Fibroblast of mammary gland (primary cell): ENCODE data around the gene TBC1D2B.
A peak's percentile ranks its signal among the peaks of the same experiment; 100 is the strongest.

Experiments used
- DNase-seq: peaks from one replicate; pipeline ENCODE4 v3.0.0-alpha.2; 2010; ENCODE audit warnings: low read depth
- H3K4me3 ChIP-seq: 2 replicates; pipeline ENCODE4 v1.5.1; 2011; ENCODE audit warnings: low read depth, mild to moderate bottlenecking, low read length, moderate library complexity; ENCODE audit not compliant: control insufficient read depth
- TF ChIP-seq, protein P1 (sequence below): conservative IDR thresholded peaks from 2 replicates; pipeline ENCODE4 v1.5.1; 2011; ENCODE audit warnings: low read depth, low read length, inconsistent platforms; ENCODE audit not compliant: control insufficient read depth, insufficient read depth

TBC1D2B gene

DNA sequence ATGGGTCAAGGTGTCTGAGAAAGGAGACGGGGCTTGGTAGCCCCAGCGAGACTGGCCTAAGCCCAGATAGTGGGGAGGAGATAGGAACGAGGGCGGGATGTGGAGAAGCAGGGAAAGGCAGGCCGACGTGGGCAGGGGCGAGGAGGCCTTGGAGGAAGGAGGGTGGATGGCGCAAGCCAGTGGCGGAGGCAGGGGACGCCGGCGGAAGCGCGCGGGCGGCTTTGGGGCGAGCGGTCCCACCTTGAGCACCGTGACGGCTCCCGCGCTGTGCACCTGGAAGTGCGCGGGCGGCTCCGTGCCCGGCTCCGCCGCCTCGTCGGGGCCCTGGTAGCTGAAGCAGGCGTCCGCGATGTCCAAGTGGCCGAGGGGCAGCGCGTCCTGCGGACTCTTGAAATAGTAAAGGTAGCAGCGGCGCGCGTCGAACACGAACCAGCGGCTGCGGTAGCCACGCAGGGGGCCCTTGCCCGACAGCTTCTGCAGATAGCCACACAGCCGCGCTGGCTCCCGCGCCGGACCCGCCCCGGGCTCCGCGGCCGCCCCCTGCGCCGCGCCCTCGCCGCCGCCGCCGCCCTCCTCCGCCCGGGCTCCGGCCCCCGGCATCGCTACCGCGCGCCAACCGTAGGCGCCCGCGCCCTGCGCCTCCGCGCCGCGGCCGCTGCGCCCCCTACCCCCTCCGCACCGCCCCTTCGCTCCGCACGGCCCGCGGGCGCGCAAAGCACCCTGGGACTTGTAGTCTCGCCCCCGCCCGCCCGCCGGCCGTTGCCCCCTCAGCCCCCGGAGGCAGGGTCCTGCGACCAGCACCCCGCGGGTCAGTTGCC lies at the start of gene TBC1D2B:
TSS of gene TBC1D2B (minus strand) at position 659 of the 818 bp plus-strand sequence. CDS start at position 600, 59 bp downstream.
- peak; percentile 51 for DNase-seq
- TF ChIP-seq, protein P1, sequence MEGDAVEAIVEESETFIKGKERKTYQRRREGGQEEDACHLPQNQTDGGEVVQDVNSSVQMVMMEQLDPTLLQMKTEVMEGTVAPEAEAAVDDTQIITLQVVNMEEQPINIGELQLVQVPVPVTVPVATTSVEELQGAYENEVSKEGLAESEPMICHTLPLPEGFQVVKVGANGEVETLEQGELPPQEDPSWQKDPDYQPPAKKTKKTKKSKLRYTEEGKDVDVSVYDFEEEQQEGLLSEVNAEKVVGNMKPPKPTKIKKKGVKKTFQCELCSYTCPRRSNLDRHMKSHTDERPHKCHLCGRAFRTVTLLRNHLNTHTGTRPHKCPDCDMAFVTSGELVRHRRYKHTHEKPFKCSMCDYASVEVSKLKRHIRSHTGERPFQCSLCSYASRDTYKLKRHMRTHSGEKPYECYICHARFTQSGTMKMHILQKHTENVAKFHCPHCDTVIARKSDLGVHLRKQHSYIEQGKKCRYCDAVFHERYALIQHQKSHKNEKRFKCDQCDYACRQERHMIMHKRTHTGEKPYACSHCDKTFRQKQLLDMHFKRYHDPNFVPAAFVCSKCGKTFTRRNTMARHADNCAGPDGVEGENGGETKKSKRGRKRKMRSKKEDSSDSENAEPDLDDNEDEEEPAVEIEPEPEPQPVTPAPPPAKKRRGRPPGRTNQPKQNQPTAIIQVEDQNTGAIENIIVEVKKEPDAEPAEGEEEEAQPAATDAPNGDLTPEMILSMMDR, result no peak
- peak within 1 kb of the TSS; percentile 91 for H3K4me3 ChIP-seq

DNA sequence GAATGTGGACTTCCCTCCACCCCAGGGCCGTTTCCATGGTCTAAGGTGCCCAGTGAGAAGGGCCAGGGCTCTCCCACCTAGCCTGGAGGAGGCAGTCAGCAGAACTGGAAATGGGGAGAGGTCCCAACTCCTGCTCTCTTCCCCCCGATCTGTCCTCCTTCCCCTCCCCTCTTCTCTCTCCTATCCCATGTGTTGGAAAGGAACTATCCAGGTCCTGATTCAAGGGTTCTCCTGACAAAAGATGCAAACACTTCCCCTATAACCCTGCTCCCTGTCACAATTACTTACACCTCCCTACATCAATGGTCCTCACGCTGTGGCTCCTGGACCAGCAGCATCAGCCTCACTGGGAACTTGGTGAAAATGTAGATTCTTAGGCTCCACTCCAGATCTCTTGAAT lies 47.8 kb upstream of the TBC1D2B start:
- TF ChIP-seq, protein P1, result no peak
- H3K4me3 ChIP-seq, result no peak overlapping the region
- DNase-seq, result no peak

DNA sequence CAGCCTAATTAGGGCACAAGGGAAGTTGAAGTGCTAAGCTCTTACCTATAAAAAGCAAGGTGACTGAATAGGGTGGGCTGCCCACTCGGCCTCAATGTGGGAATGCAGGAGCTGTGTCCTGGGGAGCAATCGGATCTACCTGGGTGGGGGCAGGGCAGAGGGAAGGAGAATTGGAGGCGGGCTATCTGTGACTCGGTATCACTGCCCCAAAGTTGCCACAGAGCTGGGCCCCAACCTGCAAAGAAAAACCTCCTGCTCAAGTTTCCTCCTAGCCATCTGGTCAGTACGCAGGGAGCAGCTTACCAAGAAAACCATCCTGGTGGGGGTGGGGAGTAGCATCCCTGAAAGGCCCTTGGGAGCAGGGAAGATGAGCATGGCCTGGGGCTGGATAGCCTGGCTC lies 43.0 kb upstream of the TBC1D2B start:
- DNase-seq, result no peak
- H3K4me3 ChIP-seq, result no peak overlapping the region
- TF ChIP-seq, protein P1, result no peak

DNA sequence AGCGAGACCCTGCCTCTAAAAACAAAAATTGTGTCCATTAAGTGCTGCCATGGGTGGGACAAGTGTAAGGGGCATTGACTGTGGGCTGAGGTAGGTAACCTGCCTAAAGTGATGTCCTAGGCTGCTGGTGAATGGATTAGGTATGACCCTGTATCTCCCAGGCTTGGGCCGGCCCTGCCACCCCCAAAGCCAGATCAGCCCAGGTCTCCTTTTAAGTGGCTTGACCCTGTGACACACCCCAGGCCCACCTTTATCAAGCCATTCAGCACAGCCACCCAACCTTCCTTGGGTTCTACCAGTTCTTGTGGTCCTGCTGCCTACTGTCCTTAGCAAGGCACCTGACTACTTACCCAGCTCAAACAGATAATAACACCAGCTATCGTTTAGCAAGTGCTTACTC lies 35.0 kb upstream of the TBC1D2B start:
- no peak for DNase-seq
- TF ChIP-seq, protein P1, result no peak
- no peak overlapping the region for H3K4me3 ChIP-seq

DNA sequence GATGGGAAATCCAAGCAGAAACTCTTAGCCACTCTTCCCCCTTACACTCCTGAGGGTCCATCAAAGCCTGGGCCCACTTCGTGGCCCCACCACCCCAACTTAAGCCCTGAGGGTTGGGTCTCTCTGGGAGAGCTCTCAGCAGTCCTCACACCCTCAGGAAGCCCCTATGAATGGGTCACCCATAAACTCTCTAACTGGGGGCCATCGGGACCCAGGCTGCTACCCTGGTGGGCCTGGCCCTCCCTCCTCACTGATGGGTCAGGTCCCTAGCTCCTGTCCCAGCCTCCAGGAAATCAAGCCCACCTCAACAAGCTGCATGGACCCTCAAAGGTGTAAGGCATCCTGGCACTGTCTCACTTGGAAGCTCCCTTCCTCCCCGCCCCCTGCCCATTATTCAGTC lies 34.3 kb upstream of the TBC1D2B start:
- TF ChIP-seq, protein P1, result no peak
- H3K4me3 ChIP-seq, result no peak overlapping the region
- DNase-seq, result no peak

DNA sequence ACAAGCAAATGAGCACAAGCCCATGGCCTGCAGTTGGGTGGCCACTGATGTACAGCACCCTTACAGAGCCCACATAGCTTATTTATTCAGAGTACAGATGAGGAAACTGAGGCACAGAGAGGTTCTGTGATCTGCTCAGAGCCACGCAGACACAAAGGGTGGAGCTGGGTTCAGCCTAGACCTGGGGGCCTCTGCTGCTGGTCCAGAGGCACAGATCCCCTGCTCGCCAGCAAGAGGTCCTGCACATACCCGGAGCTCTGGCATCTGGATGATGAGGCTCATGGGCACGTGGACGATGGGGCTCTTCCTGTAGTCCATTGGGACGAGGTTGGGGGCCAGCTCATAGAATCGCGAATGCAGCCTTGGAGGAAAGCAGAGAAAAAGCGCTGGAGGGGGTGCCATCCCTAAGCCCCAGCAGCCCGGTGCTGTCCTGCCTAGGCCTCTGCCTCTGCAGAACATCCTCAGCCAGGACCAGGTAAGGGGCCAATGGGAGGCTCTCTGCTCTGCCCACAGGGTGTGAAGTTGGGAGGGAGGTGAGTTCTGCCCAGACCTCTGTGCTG lies 33.5 kb upstream of the TBC1D2B start:
- H3K4me3 ChIP-seq, result no peak overlapping the region
- DNase-seq, result no peak
- TF ChIP-seq, protein P1, result no peak

DNA sequence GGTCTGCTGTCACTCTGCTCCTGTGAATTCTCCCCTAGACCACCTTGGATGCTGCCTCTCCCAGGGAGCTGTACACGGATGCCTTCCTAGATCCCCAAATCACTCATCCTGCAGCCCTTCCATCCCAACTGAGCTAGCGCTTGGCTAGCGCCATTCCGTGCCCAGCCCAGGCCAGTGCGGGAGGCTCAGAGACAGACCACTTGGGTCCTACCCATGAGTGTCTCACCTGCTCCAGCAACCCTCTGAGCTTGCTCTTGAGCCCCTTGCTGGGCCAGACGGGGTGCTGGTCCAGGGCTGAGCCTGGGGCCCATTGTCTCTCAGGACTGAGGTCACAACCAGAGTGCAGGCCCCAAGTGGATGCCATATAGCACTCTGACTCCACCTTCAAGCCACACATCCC lies 32.6 kb upstream of the TBC1D2B start:
- no peak for DNase-seq
- TF ChIP-seq, protein P1, result no peak

More for the DNA sequence above, 32.6 kb upstream of the TBC1D2B start:
- no peak overlapping the region for H3K4me3 ChIP-seq
